ENCODE measurements around the gene RNU1-4. TPM values are rescaled to one million over a fixed set of nuclear protein-coding genes. Genes with fewer than 3 reads are reported as not detected.
A peak's percentile ranks its signal among the peaks of the same experiment; 100 is the strongest.
"Not testable (repeated sequence)": the region's sequence is repeated elsewhere in the genome, so short reads cannot be mapped to it uniquely, and the experiment has no call there.

The RNU1-4 gene
- total RNA-seq, 1 experiment from 2014 or later: under 0.01 TPM

DNA sequence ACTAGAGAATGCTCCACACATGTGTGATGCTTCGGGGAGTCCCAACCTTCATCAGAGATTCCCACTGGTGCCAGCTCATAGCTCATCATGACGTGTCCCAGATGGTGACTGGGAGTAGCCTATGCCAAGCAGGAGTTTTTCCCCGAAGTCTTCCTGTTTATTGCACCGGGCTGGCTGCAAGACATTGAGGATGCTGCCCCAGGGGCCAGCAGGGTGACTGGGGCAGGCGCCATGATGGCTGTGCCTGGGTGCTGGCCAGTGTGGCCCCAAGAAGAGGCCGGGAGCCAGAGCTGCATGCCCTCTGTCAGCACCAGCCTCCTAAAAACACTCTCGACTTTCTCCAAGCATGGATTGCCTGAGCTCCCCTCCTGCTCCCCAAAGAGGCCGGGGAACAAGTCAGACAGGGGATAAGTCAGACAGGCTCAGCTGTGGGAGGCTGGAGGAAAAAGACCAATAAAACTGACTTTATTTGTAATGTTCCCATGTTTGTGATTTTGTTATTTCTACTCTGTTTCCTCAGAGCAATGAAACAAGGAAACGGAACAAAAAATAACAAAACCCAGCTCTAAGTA, 24.0 kb downstream of the RNU1-4 start:
- DNase-seq (ENCODE audit: low read depth in 1 of 2, low spot score in 2 of 2); H3K27ac ChIP-seq; H3K4me1 ChIP-seq (replicated peaks); H3K27me3 ChIP-seq (replicated peaks); H3K36me3 ChIP-seq; H3K9me3 ChIP-seq (replicated peaks); H3K4me3 ChIP-seq: not testable (repeated sequence)

DNA sequence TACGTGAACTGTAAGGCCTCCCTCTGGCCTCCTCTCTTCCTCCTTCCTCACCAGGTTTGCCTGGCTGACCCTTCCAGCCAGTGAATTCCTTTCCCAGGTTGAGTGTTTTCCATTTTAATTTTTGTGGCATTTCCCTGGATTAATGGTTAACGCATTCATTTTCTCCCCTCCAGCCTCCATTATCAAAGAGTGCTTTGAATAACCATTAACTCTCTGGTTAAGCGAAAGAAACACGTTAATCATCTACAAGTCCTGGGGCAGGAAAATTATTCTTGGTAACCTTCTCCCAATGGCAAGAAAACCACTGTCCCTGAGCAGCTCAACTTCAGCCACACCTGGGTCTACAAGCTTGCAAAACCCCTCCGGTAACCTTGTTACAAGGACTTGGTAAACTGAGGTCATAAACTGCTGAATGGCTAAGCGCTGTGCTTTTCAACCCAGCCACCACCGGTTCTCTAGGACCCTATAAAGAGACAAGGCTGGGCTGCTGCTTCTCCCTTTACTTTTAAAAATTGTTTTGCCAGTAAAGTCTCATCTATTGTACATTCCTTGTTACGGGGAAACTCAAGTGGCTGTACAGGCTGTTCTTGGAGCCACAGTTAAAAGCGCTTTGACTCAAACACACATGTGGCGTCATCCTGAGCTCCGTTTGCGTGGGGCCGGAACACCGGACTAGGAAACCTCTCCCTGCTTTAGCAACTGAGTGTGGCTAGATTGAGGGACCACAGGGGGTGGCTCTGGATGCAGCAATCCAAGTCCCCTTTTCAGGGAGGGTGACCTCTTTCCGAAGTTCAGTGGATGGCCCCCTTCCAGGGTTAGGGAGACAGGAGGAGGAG, 24.7 kb downstream of the RNU1-4 start:
- H3K4me1 ChIP-seq (replicated peaks); H3K36me3 ChIP-seq; H3K9me3 ChIP-seq (replicated peaks); H3K27me3 ChIP-seq (replicated peaks); DNase-seq (ENCODE audit: low read depth in 1 of 2, low spot score in 2 of 2); H3K4me3 ChIP-seq; H3K27ac ChIP-seq: not testable (repeated sequence)

DNA sequence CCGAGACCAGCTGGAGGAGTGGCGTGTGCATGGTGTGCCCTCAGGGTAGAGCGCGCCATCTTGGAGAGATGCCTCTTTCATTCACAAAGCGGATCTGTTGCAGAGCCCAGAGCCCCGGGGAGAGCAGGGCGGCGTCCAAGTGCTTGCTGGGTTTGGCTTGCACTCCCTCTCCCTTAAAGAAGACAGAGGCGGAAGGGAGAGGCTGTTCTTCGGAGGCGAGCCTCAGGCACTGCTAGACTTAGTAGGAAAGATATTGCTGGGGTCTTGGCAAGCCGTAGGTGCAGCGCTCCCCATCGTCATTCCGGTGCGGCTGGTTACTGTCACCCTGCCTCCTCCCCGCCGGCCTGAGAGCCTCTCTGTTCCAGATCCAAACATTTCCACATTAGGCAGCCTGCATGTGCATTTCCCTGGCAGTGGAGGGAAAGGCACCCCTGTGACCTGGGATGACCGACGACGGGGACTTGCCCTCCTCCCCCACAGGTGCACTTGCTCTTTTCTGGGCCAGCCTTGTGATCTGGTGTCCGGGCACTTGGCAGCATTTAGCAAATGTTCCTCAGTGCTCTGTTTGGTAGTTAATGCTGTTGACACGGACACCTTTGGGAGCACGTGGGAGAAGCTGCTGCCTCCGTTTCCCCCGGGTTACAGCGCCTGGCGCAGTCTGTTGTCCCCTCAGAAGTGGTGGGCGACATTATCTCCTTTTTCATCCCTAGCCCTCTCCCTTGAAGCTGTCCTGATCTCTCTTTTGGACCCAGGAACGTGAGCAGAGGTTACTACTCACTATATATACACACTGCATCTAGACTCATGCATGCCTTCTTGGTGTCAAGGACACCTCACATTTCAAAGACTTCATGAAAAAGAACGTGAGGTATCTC, 25.7 kb downstream of the RNU1-4 start:
- not testable (repeated sequence) for H3K27ac ChIP-seq; H3K36me3 ChIP-seq; H3K4me1 ChIP-seq (replicated peaks); H3K9me3 ChIP-seq (replicated peaks); H3K4me3 ChIP-seq; H3K27me3 ChIP-seq (replicated peaks); DNase-seq (ENCODE audit: low read depth in 1 of 2, low spot score in 2 of 2)

GRCh38 chr1:16766689-16767256, 26.5 kb downstream of the RNU1-4 start:
- not testable (repeated sequence) for H3K36me3 ChIP-seq; H3K9me3 ChIP-seq (replicated peaks); H3K27ac ChIP-seq; DNase-seq (ENCODE audit: low read depth in 1 of 2, low spot score in 2 of 2); H3K4me1 ChIP-seq (replicated peaks); H3K4me3 ChIP-seq; H3K27me3 ChIP-seq (replicated peaks)

GRCh38 chr1:16770139-16770759, 29.9 kb downstream of the RNU1-4 start:
- not testable (repeated sequence) for H3K27me3 ChIP-seq (replicated peaks); H3K4me3 ChIP-seq; H3K9me3 ChIP-seq (replicated peaks); H3K4me1 ChIP-seq (replicated peaks); H3K27ac ChIP-seq; H3K36me3 ChIP-seq
- DNase-seq (ENCODE audit: low read depth in 1 of 2, low spot score in 2 of 2): peak in 1 of 2 experiments; percentile 1

DNA sequence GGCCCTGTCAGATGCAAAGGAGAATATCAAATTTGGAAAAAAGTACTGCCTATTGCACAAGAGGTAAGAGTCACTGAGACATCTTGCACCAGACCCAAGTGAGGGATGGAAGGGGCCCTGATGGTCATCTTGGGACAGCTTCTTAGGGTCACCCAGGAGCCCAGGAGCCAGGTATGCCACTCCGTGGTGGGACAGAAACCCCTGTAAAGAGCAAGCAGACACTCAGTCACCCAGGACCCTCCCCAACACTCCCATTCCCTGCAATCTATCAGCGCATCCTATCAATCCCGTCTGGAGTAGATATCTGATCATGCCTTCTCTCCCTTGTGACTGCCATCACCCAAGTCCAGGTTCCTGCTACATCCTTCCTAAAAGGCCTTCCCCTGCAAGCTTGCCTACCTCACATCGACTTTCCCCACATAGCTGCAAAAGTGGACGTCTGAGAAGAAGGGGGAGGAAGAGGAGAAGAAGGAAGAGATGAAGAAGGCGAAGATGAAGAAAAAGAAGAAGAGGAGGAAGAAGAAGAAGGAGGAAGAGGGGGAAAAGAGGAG, 30.7 kb downstream of the RNU1-4 start:
- H3K4me3 ChIP-seq; H3K27ac ChIP-seq; H3K9me3 ChIP-seq (replicated peaks); DNase-seq (ENCODE audit: low read depth in 1 of 2, low spot score in 2 of 2); H3K4me1 ChIP-seq (replicated peaks); H3K27me3 ChIP-seq (replicated peaks); H3K36me3 ChIP-seq: not testable (repeated sequence)

- not testable (repeated sequence) for H3K4me1 ChIP-seq (replicated peaks); H3K4me3 ChIP-seq; H3K27ac ChIP-seq; H3K36me3 ChIP-seq; H3K9me3 ChIP-seq (replicated peaks); H3K27me3 ChIP-seq (replicated peaks)
- DNase-seq (ENCODE audit: low read depth in 1 of 2, low spot score in 2 of 2): peak; percentile 18 to 45
Measured at GRCh38 chr1:16772275-16773204, 32.2 kb downstream of the RNU1-4 start.

GRCh38 chr1:16773205-16773596, 32.9 kb downstream of the RNU1-4 start:
- not testable (repeated sequence) for DNase-seq (ENCODE audit: low read depth in 1 of 2, low spot score in 2 of 2); H3K27ac ChIP-seq; H3K4me1 ChIP-seq (replicated peaks); H3K27me3 ChIP-seq (replicated peaks); H3K4me3 ChIP-seq; H3K9me3 ChIP-seq (replicated peaks); H3K36me3 ChIP-seq

- not testable (repeated sequence) for H3K9me3 ChIP-seq (replicated peaks); H3K27me3 ChIP-seq (replicated peaks); DNase-seq (ENCODE audit: low read depth in 1 of 2, low spot score in 2 of 2); H3K4me3 ChIP-seq; H3K27ac ChIP-seq; H3K36me3 ChIP-seq; H3K4me1 ChIP-seq (replicated peaks)
Measured at GRCh38 chr1:16773723-16774122, 33.4 kb downstream of the RNU1-4 start.

DNA sequence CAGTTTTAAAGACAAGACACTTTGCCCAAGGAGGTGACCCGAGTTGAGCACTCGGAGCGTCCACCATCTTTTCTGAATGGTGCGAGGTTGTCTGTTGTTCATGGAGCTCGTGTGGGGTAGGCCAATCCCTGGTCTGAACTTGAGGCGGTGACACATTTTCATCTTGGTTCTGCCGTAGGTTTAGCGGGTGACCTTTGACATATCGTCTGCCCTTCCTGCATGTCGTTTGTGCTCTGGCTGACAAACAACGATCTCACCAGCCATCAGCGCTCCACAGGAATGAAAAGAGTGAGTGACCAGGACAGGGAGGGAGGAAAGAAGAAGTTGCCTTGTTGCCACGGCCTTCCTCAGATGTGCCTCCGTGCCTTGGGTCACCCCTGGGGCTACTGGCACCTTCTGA, 34.5 kb downstream of the RNU1-4 start:
- H3K36me3 ChIP-seq; H3K27me3 ChIP-seq (replicated peaks); DNase-seq (ENCODE audit: low read depth in 1 of 2, low spot score in 2 of 2); H3K9me3 ChIP-seq (replicated peaks); H3K4me3 ChIP-seq; H3K4me1 ChIP-seq (replicated peaks); H3K27ac ChIP-seq: not testable (repeated sequence)

- not testable (repeated sequence) for H3K4me1 ChIP-seq (replicated peaks); H3K27ac ChIP-seq
Measured at GRCh38 chr1:16775290-16775689, 35.0 kb downstream of the RNU1-4 start.

GRCh38 chr1:16776248-16776647, 35.9 kb downstream of the RNU1-4 start:
- H3K4me1 ChIP-seq (replicated peaks): not testable (repeated sequence)

More at GRCh38 chr1:16775290-16775689, 35.0 kb downstream of the RNU1-4 start:
- not testable (repeated sequence) for DNase-seq (ENCODE audit: low read depth in 1 of 2, low spot score in 2 of 2); H3K36me3 ChIP-seq; H3K27me3 ChIP-seq (replicated peaks); H3K4me3 ChIP-seq; H3K9me3 ChIP-seq (replicated peaks)

More at GRCh38 chr1:16776248-16776647, 35.9 kb downstream of the RNU1-4 start:
- not testable (repeated sequence) for H3K36me3 ChIP-seq; H3K27me3 ChIP-seq (replicated peaks); H3K4me3 ChIP-seq; H3K9me3 ChIP-seq (replicated peaks); DNase-seq (ENCODE audit: low read depth in 1 of 2, low spot score in 2 of 2); H3K27ac ChIP-seq
